GM12878 (cell line): ENCODE measurements around the gene RPAP3.

Source experiments
- ASH2L ChIP-seq: fragments of 300-600, 200-600 bp; sonication (generic); IDR thresholded peaks from 2 replicates; pipeline ENCODE4 v1.6.1; 2017; ENCODE audit warnings: low read depth, mild to moderate bottlenecking, borderline replicate concordance
- CBX5 ChIP-seq: sonication (generic); IDR thresholded peaks from 2 replicates; pipeline ENCODE4 v1.6.1; 2016; ENCODE audit warnings: low read depth, moderate library complexity, mild to moderate bottlenecking, inconsistent platforms
- CHD2 ChIP-seq: IDR thresholded peaks from 2 replicates; pipeline ENCODE4 v1.6.1; 2011; ENCODE audit warnings: low read depth, low read length, improper control_type of control experiment, borderline replicate concordance
- ESRRA ChIP-seq: IDR thresholded peaks from 2 replicates; pipeline ENCODE4 v1.6.1; 2012; ENCODE audit warnings: mild to moderate bottlenecking, low read length, improper control_type of control experiment
- KDM1A ChIP-seq: fragments of 200-600 bp; sonication (generic); IDR thresholded peaks from 2 replicates; pipeline ENCODE4 v1.6.1; 2016; ENCODE audit warnings: borderline replicate concordance
- POLR2A ChIP-seq: IDR thresholded peaks from 2 replicates; pipeline ENCODE4 v1.6.1; 2011; ENCODE audit warnings: low read depth, mild to moderate bottlenecking, low read length
- SREBF2 ChIP-seq: IDR thresholded peaks from 2 replicates; pipeline ENCODE4 v1.6.1; 2012; ENCODE audit warnings: mild to moderate bottlenecking, low read length
- SRF ChIP-seq, 2 experiments: IDR thresholded peaks; 2 replicates each; pipeline ENCODE4 v1.6.1; 2011; ENCODE audit warnings: low read depth in 2 of 2, low read length in 2 of 2, mild to moderate bottlenecking in 1 of 2, moderate library complexity in 1 of 2
- SUPT20H ChIP-seq: IDR thresholded peaks from 2 replicates; pipeline ENCODE4 v1.6.1; 2011; ENCODE audit warnings: low read depth, mild to moderate bottlenecking, low read length, moderate library complexity, borderline replicate concordance; ENCODE audit not compliant: control insufficient read depth
- TF ChIP-seq, protein P1 (sequence below), 3 experiments: IDR thresholded peaks in 2 of 3; conservative IDR thresholded peaks in 1 of 3; 2 replicates each; pipeline ENCODE4 v1.5.1; 2011; ENCODE audit warnings: low read depth in 3 of 3, low read length in 3 of 3, mild to moderate bottlenecking in 3 of 3, control low read depth in 2 of 3, moderate library complexity in 2 of 3, inconsistent platforms in 1 of 3, mixed read lengths in 1 of 3; ENCODE audit not compliant: control insufficient read depth in 2 of 3, insufficient read depth in 1 of 3; ENCODE audit errors: extremely low read depth in 1 of 3
- TF ChIP-seq, protein P2 (sequence below): fragments of 450-650 bp; IDR thresholded peaks from 2 replicates; pipeline ENCODE4 v1.6.1; 2018; ENCODE audit warnings: borderline replicate concordance, mild to moderate bottlenecking; ENCODE audit not compliant: partially characterized antibody
- TF ChIP-seq, protein P3 (sequence below): fragments of 450-650 bp; IDR thresholded peaks from 2 replicates; pipeline ENCODE4 v1.6.1; 2016; ENCODE audit warnings: mild to moderate bottlenecking

DNA sequence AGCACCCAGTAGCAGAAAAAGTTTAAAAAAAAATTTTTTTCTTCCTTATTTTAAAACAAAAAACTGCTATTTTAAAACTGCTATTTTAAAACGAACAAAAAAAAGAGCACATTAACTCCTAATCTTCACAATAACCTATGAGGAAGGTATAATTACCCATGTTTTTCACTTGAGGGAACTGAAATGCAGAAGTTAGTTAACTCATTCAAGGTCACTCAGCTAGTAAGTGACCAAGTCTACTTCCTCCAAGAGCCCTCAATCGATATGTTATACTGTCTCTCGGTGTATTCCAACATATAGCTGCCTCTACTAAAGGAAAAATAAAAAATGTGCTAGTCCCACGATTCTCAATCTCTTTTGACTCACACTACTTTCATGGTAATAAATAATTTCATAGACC, 7.8 kb downstream of the RPAP3 start:
- TF ChIP-seq SUPT20H (no peak), CHD2 (no peak), KDM1A (no peak), POLR2A (no peak), ESRRA (no peak), ASH2L (no peak), SREBF2 (no peak), CBX5 (no peak), SRF (IDR thresholded peaks at IDR 0.05; ENCODE audit: low read depth in 2 of 2, low read length in 2 of 2) (no peak)
- TF ChIP-seq, protein P1, sequence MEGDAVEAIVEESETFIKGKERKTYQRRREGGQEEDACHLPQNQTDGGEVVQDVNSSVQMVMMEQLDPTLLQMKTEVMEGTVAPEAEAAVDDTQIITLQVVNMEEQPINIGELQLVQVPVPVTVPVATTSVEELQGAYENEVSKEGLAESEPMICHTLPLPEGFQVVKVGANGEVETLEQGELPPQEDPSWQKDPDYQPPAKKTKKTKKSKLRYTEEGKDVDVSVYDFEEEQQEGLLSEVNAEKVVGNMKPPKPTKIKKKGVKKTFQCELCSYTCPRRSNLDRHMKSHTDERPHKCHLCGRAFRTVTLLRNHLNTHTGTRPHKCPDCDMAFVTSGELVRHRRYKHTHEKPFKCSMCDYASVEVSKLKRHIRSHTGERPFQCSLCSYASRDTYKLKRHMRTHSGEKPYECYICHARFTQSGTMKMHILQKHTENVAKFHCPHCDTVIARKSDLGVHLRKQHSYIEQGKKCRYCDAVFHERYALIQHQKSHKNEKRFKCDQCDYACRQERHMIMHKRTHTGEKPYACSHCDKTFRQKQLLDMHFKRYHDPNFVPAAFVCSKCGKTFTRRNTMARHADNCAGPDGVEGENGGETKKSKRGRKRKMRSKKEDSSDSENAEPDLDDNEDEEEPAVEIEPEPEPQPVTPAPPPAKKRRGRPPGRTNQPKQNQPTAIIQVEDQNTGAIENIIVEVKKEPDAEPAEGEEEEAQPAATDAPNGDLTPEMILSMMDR (IDR thresholded peaks at IDR 0.05 in 2 of 3, conservative IDR thresholded peaks at IDR 0.05 in 1 of 3; ENCODE audit: control insufficient read depth in 2 of 3, extremely low read depth in 1 of 3, insufficient read depth in 1 of 3, low read depth in 3 of 3, low read length in 3 of 3), result no peak
- TF ChIP-seq, protein P2, sequence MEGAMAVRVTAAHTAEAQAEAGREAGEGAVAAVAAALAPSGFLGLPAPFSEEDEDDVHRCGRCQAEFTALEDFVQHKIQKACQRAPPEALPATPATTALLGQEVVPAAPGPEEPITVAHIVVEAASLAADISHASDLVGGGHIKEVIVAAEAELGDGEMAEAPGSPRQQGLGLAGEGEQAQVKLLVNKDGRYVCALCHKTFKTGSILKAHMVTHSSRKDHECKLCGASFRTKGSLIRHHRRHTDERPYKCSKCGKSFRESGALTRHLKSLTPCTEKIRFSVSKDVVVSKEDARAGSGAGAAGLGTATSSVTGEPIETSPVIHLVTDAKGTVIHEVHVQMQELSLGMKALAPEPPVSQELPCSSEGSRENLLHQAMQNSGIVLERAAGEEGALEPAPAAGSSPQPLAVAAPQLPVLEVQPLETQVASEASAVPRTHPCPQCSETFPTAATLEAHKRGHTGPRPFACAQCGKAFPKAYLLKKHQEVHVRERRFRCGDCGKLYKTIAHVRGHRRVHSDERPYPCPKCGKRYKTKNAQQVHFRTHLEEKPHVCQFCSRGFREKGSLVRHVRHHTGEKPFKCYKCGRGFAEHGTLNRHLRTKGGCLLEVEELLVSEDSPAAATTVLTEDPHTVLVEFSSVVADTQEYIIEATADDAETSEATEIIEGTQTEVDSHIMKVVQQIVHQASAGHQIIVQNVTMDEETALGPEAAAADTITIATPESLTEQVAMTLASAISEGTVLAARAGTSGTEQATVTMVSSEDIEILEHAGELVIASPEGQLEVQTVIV, result no peak
- TF ChIP-seq, protein P3, sequence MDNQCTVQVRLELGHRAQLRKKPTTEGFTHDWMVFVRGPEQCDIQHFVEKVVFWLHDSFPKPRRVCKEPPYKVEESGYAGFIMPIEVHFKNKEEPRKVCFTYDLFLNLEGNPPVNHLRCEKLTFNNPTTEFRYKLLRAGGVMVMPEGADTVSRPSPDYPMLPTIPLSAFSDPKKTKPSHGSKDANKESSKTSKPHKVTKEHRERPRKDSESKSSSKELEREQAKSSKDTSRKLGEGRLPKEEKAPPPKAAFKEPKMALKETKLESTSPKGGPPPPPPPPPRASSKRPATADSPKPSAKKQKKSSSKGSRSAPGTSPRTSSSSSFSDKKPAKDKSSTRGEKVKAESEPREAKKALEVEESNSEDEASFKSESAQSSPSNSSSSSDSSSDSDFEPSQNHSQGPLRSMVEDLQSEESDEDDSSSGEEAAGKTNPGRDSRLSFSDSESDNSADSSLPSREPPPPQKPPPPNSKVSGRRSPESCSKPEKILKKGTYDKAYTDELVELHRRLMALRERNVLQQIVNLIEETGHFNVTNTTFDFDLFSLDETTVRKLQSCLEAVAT, result no peak
